IMR-90 (cell line): ENCODE measurements around the gene PTCH2. TPM values are rescaled to one million over a fixed set of nuclear protein-coding genes. Genes with fewer than 3 reads are reported as not detected.

ENCODE experiments used
- ATAC-seq: fragments of 200-7000 bp; cut with Tn5 transposase; 2 replicates; pipeline ENCODE4 v1.9.1; 2020; ENCODE audit warnings: low read depth, mild to moderate bottlenecking, moderate library complexity
- BruUV-seq: library from RNA; stranded (reverse); fragments of 400-500 nt; replicated peaks from 2 replicates; lab custom pipeline; 2021; lab: Mats Ljungman, UMichigan
- CTCF ChIA-PET: fragments of 300-600 bp; formaldehyde crosslinking; extraction: SDS; loops from one replicate; lab custom pipeline; 2021; ENCODE audit warnings: antibody characterized with exemption; lab: Yijun Ruan, JAX
- POLR2A ChIA-PET: fragments of 300-600 bp; sonication (Branson Sonifier 250); formaldehyde crosslinking; loops from one replicate; lab custom pipeline; 2022; ENCODE audit warnings: antibody characterized with exemption; ENCODE audit not compliant: unreplicated experiment; lab: Charles Lee
- DNase-seq: peaks from one replicate; pipeline ENCODE4 v3.0.0; 2013
- H2AFZ ChIP-seq: replicated peaks from 2 replicates; pipeline ENCODE3; 2013; ENCODE audit warnings: low read length, mild to moderate bottlenecking; ENCODE audit not compliant: poor library complexity
- H2AK5ac ChIP-seq: 2 replicates; pipeline ENCODE4 v1.6.1; 2013; ENCODE audit warnings: low read depth, low read length, inconsistent platforms
- H2AK9ac ChIP-seq: replicated peaks from 2 replicates; pipeline ENCODE3; 2013; ENCODE audit warnings: mild to moderate bottlenecking, low read depth, low read length, moderate library complexity; ENCODE audit not compliant: poor library complexity
- H2BK120ac ChIP-seq: 2 replicates; pipeline ENCODE4 v1.6.1; 2013; ENCODE audit warnings: low read depth, low read length, inconsistent platforms
- H2BK15ac ChIP-seq: 3 replicates; pipeline ENCODE4 v1.6.1; 2013; ENCODE audit warnings: low read depth, low read length, inconsistent platforms
- H2BK20ac ChIP-seq: 2 replicates; pipeline ENCODE4 v1.6.1; 2013; ENCODE audit warnings: low read depth, mild to moderate bottlenecking, inconsistent platforms, low read length, moderate library complexity
- H2BK5ac ChIP-seq: 2 replicates; pipeline ENCODE4 v1.6.1; 2013; ENCODE audit warnings: mild to moderate bottlenecking, low read depth, low read length, inconsistent platforms; ENCODE audit not compliant: poor library complexity, severe bottlenecking
- H3K14ac ChIP-seq: replicated peaks from 2 replicates; pipeline ENCODE4 v1.6.1; 2013; ENCODE audit warnings: low read depth, low read length, inconsistent platforms
- H3K18ac ChIP-seq: 2 replicates; pipeline ENCODE4 v1.6.1; 2013; ENCODE audit warnings: low read depth, low read length, control low read depth
- H3K23ac ChIP-seq: 2 replicates; pipeline ENCODE4 v1.6.1; 2013; ENCODE audit warnings: low read depth, low read length, inconsistent platforms
- H3K27ac ChIP-seq: 2 replicates; pipeline ENCODE4 v1.5.1; 2013; ENCODE audit warnings: mild to moderate bottlenecking, control low read depth, low read length; ENCODE audit not compliant: insufficient read depth
- H3K27me3 ChIP-seq: 2 replicates; pipeline ENCODE4 v1.6.1; 2013; ENCODE audit warnings: low read length; ENCODE audit not compliant: control insufficient read depth, insufficient read depth
- H3K36me3 ChIP-seq: 2 replicates; pipeline ENCODE4 v1.6.1; 2013; ENCODE audit warnings: low read length, mixed read lengths; ENCODE audit not compliant: control insufficient read depth, insufficient read depth
- H3K4ac ChIP-seq: 2 replicates; pipeline ENCODE4 v1.6.1; 2013; ENCODE audit warnings: low read depth, low read length, inconsistent platforms
- H3K4me1 ChIP-seq: 2 replicates; pipeline ENCODE4 v1.6.1; 2013; ENCODE audit warnings: low read length, mixed read lengths; ENCODE audit not compliant: control insufficient read depth, insufficient read depth
- H3K4me2 ChIP-seq: 2 replicates; pipeline ENCODE4 v1.6.1; 2013; ENCODE audit warnings: low read depth, mild to moderate bottlenecking, control low read depth, low read length, moderate library complexity
- H3K4me3 ChIP-seq: 2 replicates; pipeline ENCODE4 v1.5.1; 2013; ENCODE audit warnings: low read depth, mild to moderate bottlenecking, control low read depth, low read length, moderate library complexity; ENCODE audit not compliant: insufficient read depth
- H3K56ac ChIP-seq: 2 replicates; pipeline ENCODE4 v1.6.1; 2013; ENCODE audit warnings: low read length, inconsistent platforms; ENCODE audit not compliant: insufficient read depth; ENCODE audit errors: extremely low read depth
- H3K79me1 ChIP-seq, 2 experiments: 2 replicates each; pipeline ENCODE4 v1.6.1; 2013; ENCODE audit warnings: low read length in 2 of 2, inconsistent platforms in 1 of 2, low read depth in 1 of 2
- H3K9ac ChIP-seq: 2 replicates; pipeline ENCODE4 v1.6.1; 2013; ENCODE audit warnings: low read depth, low read length, control low read depth
- H3K9me1 ChIP-seq: 2 replicates; pipeline ENCODE4 v1.6.1; 2013; ENCODE audit warnings: low read length, inconsistent platforms; ENCODE audit not compliant: insufficient read depth
- H3K9me3 ChIP-seq: 2 replicates; pipeline ENCODE4 v1.6.1; 2013; ENCODE audit warnings: low read length; ENCODE audit not compliant: control insufficient read depth, insufficient read depth
- H4K20me1 ChIP-seq: 2 replicates; pipeline ENCODE4 v1.6.1; 2013; ENCODE audit warnings: low read length, inconsistent platforms; ENCODE audit not compliant: insufficient read depth
- H4K5ac ChIP-seq: 2 replicates; pipeline ENCODE4 v1.6.1; 2013; ENCODE audit warnings: mild to moderate bottlenecking, low read depth, low read length, control low read depth
- H4K8ac ChIP-seq, 2 experiments: 2 replicates each; pipeline ENCODE4 v1.6.1; 2013; ENCODE audit warnings: low read depth in 2 of 2, low read length in 2 of 2, control low read depth in 1 of 2, inconsistent platforms in 1 of 2
- H4K91ac ChIP-seq: 2 replicates; pipeline ENCODE4 v1.6.1; 2013; ENCODE audit warnings: low read depth, low read length, inconsistent platforms; ENCODE audit not compliant: insufficient read depth
- CHD1 ChIP-seq: IDR thresholded peaks from 2 replicates; pipeline ENCODE4 v1.6.1; 2012; ENCODE audit warnings: low read depth, low read length, improper control_type of control experiment
- MAFK ChIP-seq: IDR thresholded peaks from 2 replicates; pipeline ENCODE4 v1.6.1; 2012; ENCODE audit warnings: low read depth, low read length, improper control_type of control experiment
- POLR2A ChIP-seq: IDR thresholded peaks from 2 replicates; pipeline ENCODE4 v1.6.1; 2012; ENCODE audit warnings: mild to moderate bottlenecking, low read depth, low read length
- RFX5 ChIP-seq: IDR thresholded peaks from 2 replicates; pipeline ENCODE4 v1.8.0; 2012; ENCODE audit warnings: low read depth, mild to moderate bottlenecking, low read length, moderate library complexity
- WGBS, 2 experiments: methylation state at CpG; one replicate each; pipeline versions ENCODE4 v1.1.5 to v1.1.7; 2013; ENCODE audit warnings: missing lambda C conversion rate in 2 of 2; ENCODE audit not compliant: insufficient read length in 1 of 2; ENCODE audit errors: extremely low coverage in 2 of 2; 5-methylcytosine and 5-hydroxymethylcytosine counted together
- dilution Hi-C: fragments of 300-500 bp; cut with HindIII; formaldehyde crosslinking; loops from one replicate; pipeline ENCODE4 v1.14.3; 2018; ENCODE audit warnings: low sequenced_read_pairs; ENCODE audit not compliant: unreplicated experiment
- in situ Hi-C: fragments of 300-500 bp; cut with MboI; formaldehyde crosslinking; loops from 3 replicates; pipeline ENCODE4 v1.14.3; 2019; ENCODE audit warnings: low sequenced_read_pairs, inconsistent platforms, mixed read lengths
- intact Hi-C: fragments of 100-400 bp; cut with micrococcal nuclease; formaldehyde crosslinking; loops from 2 replicates; pipeline ENCODE4 v1.10.0; 2022
- polyA plus RNA-seq, 3 experiments: library from polyadenylated mRNA; depleted of rRNA; stranded (reverse); fragments of >200 nt; gene quantifications; 2 replicates each; pipeline ENCODE4 v1.2.3, GENCODE V29; 2012; ENCODE audit warnings: low replicate concordance in 1 of 3
- total RNA-seq: library from RNA; depleted of rRNA; stranded (reverse); fragments of >200 nt; gene quantifications from 2 replicates; pipeline ENCODE4 v1.2.3, GENCODE V29; 2012

PTCH2 gene
- total and polyA plus RNA-seq, 2 of the 4 experiments (the other 2 are of a cell fraction), result under 0.01 to 0.56 TPM

GRCh38 chr1:44857446-44857845 is 14.4 kb upstream of the PTCH2 start:
- Histone ChIP-seq H2BK15ac (no peak overlapping the region), H3K27ac (no peak overlapping the region), H3K14ac (no peak overlapping the region), H2BK20ac (no peak overlapping the region), H2AK9ac (peak overlapping the region; percentile 37), H2AK5ac (no peak overlapping the region), H2AFZ (no peak overlapping the region), H3K9me1 (0 out of 2 replicates have a peak, but pooled peaks cover 4% of the 10 kb centered on the region), H3K56ac (no peak overlapping the region), H3K4me2 (no peak overlapping the region), H4K91ac (no peak overlapping the region), H3K23ac (no peak overlapping the region), H3K4me3 (no peak overlapping the region), H3K9me3 (no peaks in the 10 kb centered on the region), H2BK120ac (no peak overlapping the region), H3K79me1 (peaks cover 0 to 2% of the 10 kb centered on the region in 2 experiments; a peak in 1 of 4 replicates), H4K20me1 (no peaks in the 10 kb centered on the region), H4K8ac (no peak overlapping the region), H3K36me3 (peaks cover 5% of the 10 kb centered on the region), H3K18ac (no peak overlapping the region), H3K9ac (no peak overlapping the region), H2BK5ac (no peak overlapping the region), H3K4ac (no peak overlapping the region), H3K27me3 (no peaks in the 10 kb centered on the region), H3K4me1 (no peaks in the 10 kb centered on the region), H4K5ac (no peak overlapping the region)
- intact Hi-C loops (no loop called here), in situ Hi-C loops (loop anchor here (25.0 kb wide), 1 partner anchor 130 kb away; the partner anchor contains the start of gene EIF2B3), dilution Hi-C loops (no loop called here)
- ChIA-PET POLR2A (no interaction called here), CTCF (no interaction called here)
- BruUV-seq, result no TSS peak
- DNase-seq (no peak), ATAC-seq (no peak)
- WGBS, 2 experiments, result 100% methylated on average over 1 of the region's 7 CpGs; no CpG with 5 or more reads in 1 of the 2 experiments
- TF ChIP-seq CHD1 (no peak), MAFK (no peak), POLR2A (no peak), RFX5 (no peak)
